OCI-LY3 (cell line): ENCODE measurements around the gene SYNRG.

Experiments used
- CTCF ChIP-seq: fragments of 200-600, 300-600 bp; sonication (generic); IDR thresholded peaks from 2 replicates; pipeline ENCODE4 v1.5.1; 2014; ENCODE audit warnings: antibody characterized with exemption, low read length, low read depth
- EZH2phosphoT487 ChIP-seq: fragments of 200-600 bp; shearing (Covaris generic); IDR thresholded peaks from 2 replicates; pipeline ENCODE4 v1.6.1; 2018; ENCODE audit warnings: antibody characterized with exemption, mixed run types, low read depth

GRCh38 chr17:37543637-37544052, 65.6 kb downstream of the SYNRG start:
- TF ChIP-seq CTCF = no peak
- TF ChIP-seq EZH2phosphoT487 = no peak
